Stomach (tissue), 4 donors: ENCODE results near the gene HOXB3.

Experiments used
- EP300 ChIP-seq: sonication (generic); formaldehyde crosslinking; IDR thresholded peaks from one replicate; pipeline ENCODE4 v1.6.1; 2017; ENCODE audit warnings: antibody characterized with exemption
- POLR2A ChIP-seq, 4 donors: fragments of 450-650 bp; IDR thresholded peaks; one replicate each; pipeline ENCODE4 v1.6.1; 2016; ENCODE audit warnings: antibody characterized with exemption in 4 of 4, control low read depth in 2 of 4, mild to moderate bottlenecking in 1 of 4, moderate library complexity in 1 of 4
- TF ChIP-seq, protein P1 (sequence below), 7 experiments: fragments of 450-650 bp in 4 of 7; fragments of 200-600 bp in 3 of 7; sonication (generic) in 3 of 7; IDR thresholded peaks; one replicate each; pipeline ENCODE4 v1.5.1; 2016 to 2019; ENCODE audit warnings: antibody characterized with exemption in 7 of 7, control low read depth in 2 of 7, mild to moderate bottlenecking in 1 of 7

GRCh38 chr17:48526608-48527546 lies 63.2 kb downstream of the HOXB3 start:
- TF ChIP-seq, protein P1, sequence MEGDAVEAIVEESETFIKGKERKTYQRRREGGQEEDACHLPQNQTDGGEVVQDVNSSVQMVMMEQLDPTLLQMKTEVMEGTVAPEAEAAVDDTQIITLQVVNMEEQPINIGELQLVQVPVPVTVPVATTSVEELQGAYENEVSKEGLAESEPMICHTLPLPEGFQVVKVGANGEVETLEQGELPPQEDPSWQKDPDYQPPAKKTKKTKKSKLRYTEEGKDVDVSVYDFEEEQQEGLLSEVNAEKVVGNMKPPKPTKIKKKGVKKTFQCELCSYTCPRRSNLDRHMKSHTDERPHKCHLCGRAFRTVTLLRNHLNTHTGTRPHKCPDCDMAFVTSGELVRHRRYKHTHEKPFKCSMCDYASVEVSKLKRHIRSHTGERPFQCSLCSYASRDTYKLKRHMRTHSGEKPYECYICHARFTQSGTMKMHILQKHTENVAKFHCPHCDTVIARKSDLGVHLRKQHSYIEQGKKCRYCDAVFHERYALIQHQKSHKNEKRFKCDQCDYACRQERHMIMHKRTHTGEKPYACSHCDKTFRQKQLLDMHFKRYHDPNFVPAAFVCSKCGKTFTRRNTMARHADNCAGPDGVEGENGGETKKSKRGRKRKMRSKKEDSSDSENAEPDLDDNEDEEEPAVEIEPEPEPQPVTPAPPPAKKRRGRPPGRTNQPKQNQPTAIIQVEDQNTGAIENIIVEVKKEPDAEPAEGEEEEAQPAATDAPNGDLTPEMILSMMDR (IDR thresholded peaks at IDR 0.05), result no peak
- TF ChIP-seq POLR2A (IDR thresholded peaks at IDR 0.05), result no peak
- no peak for TF ChIP-seq EP300
